Upper lobe of left lung (tissue), 4 donors: ENCODE measurements around the gene DOCK6.

Source experiments
- EP300 ChIP-seq, 4 donors: sonication (generic); formaldehyde crosslinking; IDR thresholded peaks; one replicate each; pipeline ENCODE4 v1.5.1; 2017; ENCODE audit warnings: antibody characterized with exemption in 4 of 4, control low read depth in 2 of 4
- POLR2A ChIP-seq, 4 donors: fragments of 450-650 bp; IDR thresholded peaks; one replicate each; pipeline ENCODE4 v1.5.1; 2016 to 2017; ENCODE audit warnings: antibody characterized with exemption in 4 of 4, mild to moderate bottlenecking in 2 of 4
- POLR2AphosphoS5 ChIP-seq, 2 donors: sonication (generic); formaldehyde crosslinking; IDR thresholded peaks; one replicate each; pipeline ENCODE4 v1.5.1; 2017; ENCODE audit warnings: antibody characterized with exemption in 2 of 2
- TF ChIP-seq, protein P1 (sequence below), 6 experiments: fragments of 450-650 bp in 4 of 6; fragments of 200-600 bp in 2 of 6; sonication (generic) in 2 of 6; IDR thresholded peaks; one replicate each; pipeline ENCODE4 v1.5.1; 2016 to 2019; ENCODE audit warnings: antibody characterized with exemption in 6 of 6

DNA sequence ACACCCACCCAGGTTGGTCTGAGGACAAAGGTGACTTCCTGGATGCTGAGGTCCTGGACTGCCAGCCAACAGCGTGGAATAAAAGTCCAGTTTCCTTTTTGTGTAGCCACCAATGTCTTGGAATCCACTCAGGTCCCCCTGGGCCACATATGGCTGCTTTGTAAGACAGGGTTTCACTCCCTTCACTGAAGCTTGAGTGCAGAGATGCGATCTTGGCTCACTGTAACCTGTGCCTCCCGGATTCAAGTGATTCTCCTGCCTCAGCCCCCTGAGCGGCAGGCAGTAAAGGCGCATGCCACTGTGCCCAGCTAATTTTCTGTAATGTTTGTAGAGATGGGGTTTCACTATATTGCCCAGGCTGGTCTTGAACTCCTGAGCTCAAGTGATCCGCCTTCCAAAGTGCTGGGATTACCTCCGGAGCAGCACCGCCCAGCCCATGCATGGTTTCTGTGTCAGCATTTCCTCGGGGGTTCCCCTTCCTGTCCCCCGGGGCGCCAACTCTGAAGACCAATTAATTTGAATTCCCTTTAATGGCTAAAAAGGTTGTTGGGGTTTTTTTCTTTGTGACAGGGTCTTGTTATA is 82.5 kb downstream of the DOCK6 start:
- TF ChIP-seq POLR2A (IDR thresholded peaks at IDR 0.05) = no peak
- no peak for TF ChIP-seq EP300 (IDR thresholded peaks at IDR 0.05)
- no peak for TF ChIP-seq POLR2AphosphoS5 (IDR thresholded peaks at IDR 0.05)
- TF ChIP-seq, protein P1, sequence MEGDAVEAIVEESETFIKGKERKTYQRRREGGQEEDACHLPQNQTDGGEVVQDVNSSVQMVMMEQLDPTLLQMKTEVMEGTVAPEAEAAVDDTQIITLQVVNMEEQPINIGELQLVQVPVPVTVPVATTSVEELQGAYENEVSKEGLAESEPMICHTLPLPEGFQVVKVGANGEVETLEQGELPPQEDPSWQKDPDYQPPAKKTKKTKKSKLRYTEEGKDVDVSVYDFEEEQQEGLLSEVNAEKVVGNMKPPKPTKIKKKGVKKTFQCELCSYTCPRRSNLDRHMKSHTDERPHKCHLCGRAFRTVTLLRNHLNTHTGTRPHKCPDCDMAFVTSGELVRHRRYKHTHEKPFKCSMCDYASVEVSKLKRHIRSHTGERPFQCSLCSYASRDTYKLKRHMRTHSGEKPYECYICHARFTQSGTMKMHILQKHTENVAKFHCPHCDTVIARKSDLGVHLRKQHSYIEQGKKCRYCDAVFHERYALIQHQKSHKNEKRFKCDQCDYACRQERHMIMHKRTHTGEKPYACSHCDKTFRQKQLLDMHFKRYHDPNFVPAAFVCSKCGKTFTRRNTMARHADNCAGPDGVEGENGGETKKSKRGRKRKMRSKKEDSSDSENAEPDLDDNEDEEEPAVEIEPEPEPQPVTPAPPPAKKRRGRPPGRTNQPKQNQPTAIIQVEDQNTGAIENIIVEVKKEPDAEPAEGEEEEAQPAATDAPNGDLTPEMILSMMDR (IDR thresholded peaks at IDR 0.05) = no peak
